Right atrium auricular region (tissue), 2 donors: ENCODE measurements around the gene DCST1. TPM values are rescaled to one million over a fixed set of nuclear protein-coding genes. Genes with fewer than 3 reads are reported as not detected.
"Not testable (repeated sequence)": the region's sequence is repeated elsewhere in the genome, so short reads cannot be mapped to it uniquely, and the experiment has no call there.

Experiments
- DNase-seq: peaks from one replicate; pipeline ENCODE4 v3.0.0-alpha.2; 2019; ENCODE audit warnings: low spot score
- H3K27ac ChIP-seq, 2 donors: fragments of 200-600 bp; sonication (generic); 1 replicate in 1 of 2; 2 replicates in 1 of 2; pipeline ENCODE4 v1.5.1; 2016 to 2019
- H3K27me3 ChIP-seq, 2 donors: fragments of 200-600 bp; sonication (generic); one replicate each; pipeline versions ENCODE4 v1.5.1 to v1.6.0; 2017 to 2019
- H3K36me3 ChIP-seq: fragments of 200-600 bp; sonication (generic); one replicate; pipeline ENCODE4 v1.5.1; 2016
- H3K4me1 ChIP-seq, 2 donors: fragments of 200-600 bp; sonication (generic); one replicate each; pipeline versions ENCODE4 v1.5.1 to v1.6.0; 2017 to 2019
- H3K4me3 ChIP-seq, 2 donors: fragments of 200-600 bp; sonication (generic); 1 replicate in 1 of 2; 2 replicates in 1 of 2; pipeline ENCODE4 v1.5.1; 2017 to 2019; ENCODE audit warnings: mild to moderate bottlenecking in 1 of 2, moderate library complexity in 1 of 2
- H3K9me3 ChIP-seq, 2 donors: fragments of 200-600 bp; sonication (generic); one replicate each; pipeline ENCODE4 v1.5.1; 2019
- total RNA-seq, 2 donors: library from RNA; depleted of rRNA; stranded (reverse); fragments of >200 nt; gene quantifications; one replicate each; pipeline ENCODE4 v1.1.0, GENCODE V29; 2016
- TF ChIP-seq, protein P1 (sequence below), 2 donors: fragments of 200-600 bp; sonication (generic); IDR thresholded peaks; one replicate each; pipeline ENCODE4 v1.5.1; 2019; ENCODE audit warnings: antibody characterized with exemption in 2 of 2

Gene DCST1, protein sequence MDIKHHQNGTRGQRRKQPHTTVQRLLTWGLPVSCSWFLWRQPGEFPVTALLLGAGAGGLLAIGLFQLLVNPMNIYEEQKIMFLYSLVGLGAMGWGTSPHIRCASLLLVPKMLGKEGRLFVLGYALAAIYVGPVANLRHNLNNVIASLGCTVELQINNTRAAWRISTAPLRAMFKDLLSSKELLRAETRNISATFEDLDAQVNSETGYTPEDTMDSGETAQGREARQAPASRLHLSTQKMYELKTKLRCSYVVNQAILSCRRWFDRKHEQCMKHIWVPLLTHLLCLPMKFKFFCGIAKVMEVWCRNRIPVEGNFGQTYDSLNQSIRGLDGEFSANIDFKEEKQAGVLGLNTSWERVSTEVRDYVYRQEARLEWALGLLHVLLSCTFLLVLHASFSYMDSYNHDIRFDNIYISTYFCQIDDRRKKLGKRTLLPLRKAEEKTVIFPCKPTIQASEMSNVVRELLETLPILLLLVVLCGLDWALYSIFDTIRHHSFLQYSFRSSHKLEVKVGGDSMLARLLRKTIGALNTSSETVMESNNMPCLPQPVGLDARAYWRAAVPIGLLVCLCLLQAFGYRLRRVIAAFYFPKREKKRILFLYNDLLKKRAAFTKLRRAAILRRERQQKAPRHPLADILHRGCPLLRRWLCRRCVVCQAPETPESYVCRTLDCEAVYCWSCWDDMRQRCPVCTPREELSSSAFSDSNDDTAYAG
- total RNA-seq = not detected

DNA sequence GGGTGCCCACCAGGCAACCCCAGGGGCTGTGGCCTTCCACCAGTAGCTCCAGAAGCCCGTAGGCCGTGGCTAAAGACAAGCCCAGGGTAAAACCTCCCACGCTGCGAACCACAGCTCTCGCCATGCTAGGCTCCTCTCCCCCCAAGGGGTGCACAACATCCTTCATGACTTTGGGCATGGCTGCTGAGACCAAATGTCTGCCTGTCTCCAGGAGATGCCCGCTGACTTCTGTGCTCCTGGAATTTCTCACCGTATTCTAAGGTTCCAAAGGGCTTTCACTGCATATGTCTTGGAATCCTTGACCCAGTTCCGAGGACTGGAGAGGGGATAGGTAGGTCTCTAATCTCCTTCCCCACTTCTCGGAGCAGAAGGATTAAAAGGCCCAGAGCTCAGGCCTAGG lies at the start of gene DCST1, which contains the start of gene DCST2:
TSS of gene DCST1 (plus strand) at position 301 of the 400 bp plus-strand sequence. CDS start 213 bp downstream, outside the sequence.
TSS of gene DCST2 (minus strand) at position 258 of the 400 bp plus-strand sequence. CDS start at position 178, 80 bp downstream.
- DNase-seq = no peak
- Histone ChIP-seq H3K36me3 (no peaks in the 10 kb centered on the region), H3K27ac (no peak within 1 kb of the TSS), H3K4me1 (peaks cover 0 to 1% of the 10 kb centered on the region in 2 donors), H3K9me3 (no peaks in the 10 kb centered on the region), H3K4me3 (no peak within 1 kb of the TSS), H3K27me3 (no peaks in the 10 kb centered on the region)
- TF ChIP-seq, protein P1, sequence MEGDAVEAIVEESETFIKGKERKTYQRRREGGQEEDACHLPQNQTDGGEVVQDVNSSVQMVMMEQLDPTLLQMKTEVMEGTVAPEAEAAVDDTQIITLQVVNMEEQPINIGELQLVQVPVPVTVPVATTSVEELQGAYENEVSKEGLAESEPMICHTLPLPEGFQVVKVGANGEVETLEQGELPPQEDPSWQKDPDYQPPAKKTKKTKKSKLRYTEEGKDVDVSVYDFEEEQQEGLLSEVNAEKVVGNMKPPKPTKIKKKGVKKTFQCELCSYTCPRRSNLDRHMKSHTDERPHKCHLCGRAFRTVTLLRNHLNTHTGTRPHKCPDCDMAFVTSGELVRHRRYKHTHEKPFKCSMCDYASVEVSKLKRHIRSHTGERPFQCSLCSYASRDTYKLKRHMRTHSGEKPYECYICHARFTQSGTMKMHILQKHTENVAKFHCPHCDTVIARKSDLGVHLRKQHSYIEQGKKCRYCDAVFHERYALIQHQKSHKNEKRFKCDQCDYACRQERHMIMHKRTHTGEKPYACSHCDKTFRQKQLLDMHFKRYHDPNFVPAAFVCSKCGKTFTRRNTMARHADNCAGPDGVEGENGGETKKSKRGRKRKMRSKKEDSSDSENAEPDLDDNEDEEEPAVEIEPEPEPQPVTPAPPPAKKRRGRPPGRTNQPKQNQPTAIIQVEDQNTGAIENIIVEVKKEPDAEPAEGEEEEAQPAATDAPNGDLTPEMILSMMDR (IDR thresholded peaks at IDR 0.05) = no peak

DNA sequence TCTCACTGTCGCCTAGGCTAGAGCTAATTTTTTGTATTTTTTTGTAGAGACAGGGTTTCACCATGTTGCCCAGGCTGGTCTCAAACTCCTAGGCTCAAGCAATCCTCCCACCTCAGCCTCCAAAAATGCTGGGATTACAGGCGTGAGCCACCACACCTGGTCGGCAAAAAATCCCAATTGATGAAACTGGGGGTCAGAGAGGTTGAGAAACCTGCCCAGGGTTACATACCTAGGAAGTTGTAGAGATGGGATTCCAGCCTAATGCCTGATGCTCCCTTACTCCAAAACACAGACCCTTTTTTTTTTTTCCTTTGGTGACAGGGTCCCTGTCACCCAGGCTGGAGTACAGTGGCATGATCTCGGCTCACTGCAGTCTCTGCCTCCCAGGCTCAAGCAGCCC lies 46.9 kb upstream of the DCST1 start:
- H3K9me3 ChIP-seq, H3K27me3 ChIP-seq, H3K27ac ChIP-seq, DNase-seq, H3K4me3 ChIP-seq: not testable (repeated sequence)
- peaks cover 0 to 17% of the 10 kb centered on the region in 2 donors for H3K4me1 ChIP-seq
- peaks cover 25% of the 10 kb centered on the region for H3K36me3 ChIP-seq

DNA sequence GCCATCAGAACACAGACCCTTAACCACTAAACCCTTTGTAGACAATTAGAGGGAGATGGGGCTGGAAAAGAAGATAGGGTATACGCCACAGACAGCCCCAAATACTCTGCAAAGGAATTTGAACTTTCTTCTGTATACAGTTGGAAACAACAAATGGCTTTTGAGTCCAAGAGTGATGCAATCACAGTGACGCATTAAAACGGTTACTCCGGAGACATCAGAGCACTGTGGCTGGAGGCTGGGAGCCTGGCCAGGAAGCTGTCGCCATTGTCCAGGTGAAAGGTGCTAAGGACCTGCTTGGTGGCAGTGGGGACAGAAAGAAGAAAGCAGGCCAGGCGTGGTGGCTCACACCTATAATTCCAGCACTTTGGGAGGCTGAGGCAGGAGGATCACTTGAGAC lies 46.3 kb upstream of the DCST1 start:
- H3K9me3 ChIP-seq = no peaks in the 10 kb centered on the region
- H3K27ac ChIP-seq = no peak overlapping the region
- peaks cover 0 to 15% of the 10 kb centered on the region in 2 donors for H3K4me1 ChIP-seq
- H3K4me3 ChIP-seq = no peak overlapping the region
- TF ChIP-seq, protein P1 (IDR thresholded peaks at IDR 0.05) = no peak
- peaks cover 25% of the 10 kb centered on the region for H3K36me3 ChIP-seq
- DNase-seq = no peak
- no peaks in the 10 kb centered on the region for H3K27me3 ChIP-seq

DNA sequence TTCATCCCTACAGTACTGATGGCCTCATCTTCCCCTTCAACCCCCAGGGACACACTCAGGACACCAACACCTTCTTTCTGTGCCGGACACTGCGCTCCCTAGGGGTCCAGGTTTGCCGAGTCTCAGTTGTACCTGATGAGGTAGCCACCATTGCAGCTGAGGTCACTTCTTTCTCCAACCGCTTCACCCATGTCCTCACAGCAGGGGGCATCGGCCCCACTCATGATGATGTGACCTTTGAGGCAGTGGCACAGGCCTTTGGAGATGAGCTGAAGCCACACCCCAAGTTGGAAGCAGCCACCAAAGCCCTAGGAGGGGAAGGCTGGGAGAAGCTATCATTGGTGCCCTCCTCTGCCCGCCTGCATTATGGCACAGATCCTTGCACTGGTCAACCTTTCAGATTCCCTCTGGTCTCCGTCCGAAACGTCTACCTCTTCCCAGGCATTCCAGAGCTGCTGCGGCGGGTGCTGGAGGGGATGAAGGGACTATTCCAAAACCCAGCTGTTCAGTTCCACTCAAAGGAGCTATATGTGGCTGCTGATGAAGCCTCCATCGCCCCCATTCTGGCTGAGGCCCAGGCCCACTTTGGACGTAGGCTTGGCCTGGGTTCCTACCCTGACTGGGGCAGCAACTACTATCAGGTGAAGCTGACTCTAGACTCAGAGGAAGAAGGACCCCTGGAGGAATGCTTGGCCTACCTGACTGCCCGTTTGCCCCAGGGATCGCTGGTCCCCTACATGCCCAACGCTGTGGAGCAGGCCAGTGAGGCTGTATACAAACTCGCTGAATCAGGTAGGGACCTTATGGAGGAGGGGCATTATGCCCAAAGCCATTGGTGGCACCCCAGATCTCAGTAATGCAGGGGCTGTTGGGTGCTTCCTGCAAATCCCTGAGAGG lies 45.3 kb upstream of the DCST1 start:
- no peak overlapping the region for H3K27ac ChIP-seq
- peaks cover 25% of the 10 kb centered on the region for H3K36me3 ChIP-seq
- no peaks in the 10 kb centered on the region for H3K27me3 ChIP-seq
- DNase-seq = no peak
- peaks cover 0 to 10% of the 10 kb centered on the region in 2 donors for H3K4me1 ChIP-seq
- TF ChIP-seq, protein P1 (IDR thresholded peaks at IDR 0.05) = no peak
- no peak overlapping the region for H3K4me3 ChIP-seq
- no peaks in the 10 kb centered on the region for H3K9me3 ChIP-seq

DNA sequence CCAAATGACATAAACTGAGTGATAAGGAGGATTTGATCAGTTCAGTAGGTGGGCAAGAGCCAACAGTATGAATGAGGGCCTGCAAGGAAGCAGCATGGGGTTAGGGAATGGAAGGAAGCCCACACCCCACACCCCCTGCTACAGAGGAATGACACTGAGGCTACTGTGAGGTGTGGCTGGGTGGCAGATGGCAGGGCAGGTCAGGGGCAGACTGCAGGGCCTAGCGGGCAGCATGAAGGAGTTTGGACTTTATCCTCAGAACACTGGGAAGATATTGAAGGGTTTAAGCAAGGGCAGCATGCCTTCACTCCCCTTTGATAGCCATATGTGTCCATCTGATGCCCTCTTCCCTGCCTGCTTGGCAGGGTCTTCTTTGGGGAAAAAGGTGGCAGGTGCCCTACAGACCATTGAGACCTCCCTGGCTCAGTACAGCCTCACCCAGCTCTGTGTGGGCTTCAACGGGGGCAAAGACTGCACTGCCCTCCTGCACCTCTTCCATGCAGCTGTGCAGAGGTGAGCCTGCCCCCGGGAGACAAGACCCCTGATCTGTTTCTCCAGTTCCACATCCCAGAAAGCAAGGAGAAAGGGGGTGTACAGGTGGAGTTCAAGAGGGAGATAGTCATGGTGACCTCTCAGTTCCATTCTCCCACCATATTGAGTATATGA lies 44.3 kb upstream of the DCST1 start:
- Histone ChIP-seq H3K36me3 (peaks cover 25% of the 10 kb centered on the region), H3K4me1 (peaks cover 0 to under 1% of the 10 kb centered on the region in 2 donors), H3K9me3 (no peaks in the 10 kb centered on the region), H3K4me3 (no peak overlapping the region), H3K27ac (no peak overlapping the region), H3K27me3 (no peaks in the 10 kb centered on the region)
- DNase-seq = no peak
- TF ChIP-seq, protein P1 (IDR thresholded peaks at IDR 0.05) = no peak
